Measurements from ENCODE around the gene MAN1C1.

MAN1C1 gene

GRCh38 chr1:25729790-25730644 lies 113.4 kb downstream of the MAN1C1 start:
- H3K9me3 ChIP-seq (replicated peaks in 1 of 2; ENCODE audit: control insufficient read depth in 2 of 2, insufficient read depth in 1 of 2, low read depth in 1 of 2, low read length in 2 of 2) = no peaks in the 10 kb centered on the region
- no peak for DNase-seq (ENCODE audit: low spot score)
- no peaks in the 10 kb centered on the region for H3K79me1 ChIP-seq (ENCODE audit: low read depth, low read length)
- no peak overlapping the region for H2BK120ac ChIP-seq (ENCODE audit: low read depth, low read length)
- H3K9ac ChIP-seq (ENCODE audit: low read depth, low read length, poor library complexity) = no peak overlapping the region
- no peak overlapping the region for H2AK5ac ChIP-seq (ENCODE audit: low read depth, low read length)
- H3K36me3 ChIP-seq (replicated peaks in 1 of 2; ENCODE audit: control insufficient read depth in 2 of 2, insufficient read depth in 2 of 2, low read length in 2 of 2) = no peaks in the 10 kb centered on the region
- peaks cover 29 to 31% of the 10 kb centered on the region in 2 donors for H3K4me1 ChIP-seq (ENCODE audit: control insufficient read depth in 2 of 2, insufficient read depth in 1 of 2, low read depth in 1 of 2, low read length in 2 of 2)
- H3K18ac ChIP-seq (ENCODE audit: low read length) = peak overlapping the region; percentile 12
- H3K27ac ChIP-seq (replicated peaks; ENCODE audit: low read length) = no peak overlapping the region
- H4K8ac ChIP-seq (ENCODE audit: low read depth, low read length) = no peak overlapping the region
- no peak overlapping the region for H2AFZ ChIP-seq (ENCODE audit: low read length)
- no CpG with 5 or more reads among the region's 12 CpGs for WGBS, 2 donors (ENCODE audit: extremely low coverage in 2 of 2, insufficient read length in 2 of 2, insufficient replicate concordance in 1 of 2)
- no peak overlapping the region for H2BK15ac ChIP-seq (ENCODE audit: low read length)
- H2BK5ac ChIP-seq (ENCODE audit: low read length) = no peak overlapping the region
- no peak overlapping the region for H3K23ac ChIP-seq (ENCODE audit: low read depth, low read length, poor library complexity)
- no peaks in the 10 kb centered on the region for H3K27me3 ChIP-seq (ENCODE audit: control insufficient read depth in 3 of 3, insufficient read depth in 3 of 3, low read depth in 1 of 3, low read length in 3 of 3)
- H3K4ac ChIP-seq (ENCODE audit: low read length) = no peak overlapping the region
- no peak overlapping the region for H3K4me3 ChIP-seq (ENCODE audit: low read length in 2 of 2)
- no peak overlapping the region for H3K14ac ChIP-seq (ENCODE audit: low read length)
- H3K4me2 ChIP-seq (ENCODE audit: insufficient read depth, low read length, poor library complexity, severe bottlenecking) = no peak overlapping the region
- no peak overlapping the region for H4K91ac ChIP-seq (ENCODE audit: low read depth, low read length, poor library complexity)
- no peak overlapping the region for H2BK12ac ChIP-seq (ENCODE audit: low read length)

DNA sequence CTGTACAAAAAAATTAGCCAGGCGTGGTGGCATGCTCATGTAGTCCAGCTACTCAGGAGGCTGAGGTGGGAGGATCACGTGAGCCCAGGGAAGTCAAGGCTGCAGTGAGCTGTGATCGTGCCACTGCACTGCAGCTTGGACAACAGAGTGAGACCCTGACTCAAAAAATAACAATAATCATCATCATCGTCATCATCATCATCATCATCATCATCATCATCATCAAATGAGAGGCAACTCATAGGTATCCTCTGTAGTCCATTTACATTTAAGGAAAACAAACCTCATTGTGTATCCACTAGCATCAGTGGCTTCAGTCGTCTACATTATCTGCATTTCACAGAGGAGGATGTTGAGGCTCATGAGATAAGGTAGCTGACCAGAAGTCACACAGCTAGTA lies 114.6 kb downstream of the MAN1C1 start:
- no peak overlapping the region for H3K4ac ChIP-seq (ENCODE audit: low read length)
- H3K27ac ChIP-seq (replicated peaks; ENCODE audit: low read length) = no peak overlapping the region

DNA sequence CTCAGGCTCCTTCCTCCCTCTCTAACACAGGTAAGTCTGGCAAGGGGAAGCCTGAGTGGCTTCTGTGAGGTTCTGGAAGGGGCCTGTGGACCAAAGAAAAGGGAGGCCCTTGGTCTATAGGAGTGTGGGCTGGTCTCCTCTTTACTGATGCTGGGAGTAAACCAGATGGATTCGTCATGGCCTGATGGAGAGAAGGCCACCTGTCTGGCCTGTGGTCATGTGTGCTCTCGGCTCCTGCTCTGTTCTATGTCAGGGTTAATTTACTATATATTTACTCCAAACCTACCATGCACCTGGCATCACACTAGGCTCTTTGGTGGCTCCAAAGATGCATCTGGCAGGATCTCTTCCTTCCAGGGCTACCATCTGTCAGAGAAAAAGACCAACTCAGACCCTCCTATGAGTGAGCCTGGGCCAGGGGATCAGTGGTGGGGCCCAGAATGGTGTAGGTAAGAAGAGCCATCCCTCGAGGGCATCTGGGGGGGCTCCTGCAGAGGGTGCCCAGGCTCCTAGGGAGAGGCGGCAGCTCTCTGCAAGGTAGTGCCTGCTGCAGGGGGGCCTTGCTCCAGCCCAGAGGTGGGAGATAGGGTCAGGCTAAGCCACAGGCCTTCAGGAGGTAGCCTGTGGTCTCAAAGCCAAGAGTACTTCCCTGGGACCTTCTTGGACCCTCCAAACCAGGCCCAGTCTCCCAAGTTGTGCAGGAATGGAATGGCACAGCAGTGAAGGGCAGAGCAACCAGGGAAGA lies 115.2 kb downstream of the MAN1C1 start:
- Histone ChIP-seq H2AK5ac (ENCODE audit: low read depth, low read length) (no peak overlapping the region), H4K91ac (ENCODE audit: low read depth, low read length, poor library complexity) (no peak overlapping the region), H2BK15ac (ENCODE audit: low read length) (no peak overlapping the region), H3K79me1 (ENCODE audit: low read depth, low read length) (no peaks in the 10 kb centered on the region), H3K27ac (replicated peaks; ENCODE audit: low read length) (no peak overlapping the region), H3K9me3 (replicated peaks in 1 of 2; ENCODE audit: control insufficient read depth in 2 of 2, insufficient read depth in 1 of 2, low read depth in 1 of 2, low read length in 2 of 2) (no peaks in the 10 kb centered on the region), H2BK12ac (ENCODE audit: low read length) (peak overlapping the region; percentile 5), H3K27me3 (ENCODE audit: control insufficient read depth in 3 of 3, insufficient read depth in 3 of 3, low read depth in 1 of 3, low read length in 3 of 3) (no peaks in the 10 kb centered on the region), H2BK120ac (ENCODE audit: low read depth, low read length) (no peak overlapping the region), H3K4me3 (ENCODE audit: low read length in 2 of 2) (no peak overlapping the region), H3K18ac (ENCODE audit: low read length) (no peak overlapping the region), H3K4me2 (ENCODE audit: insufficient read depth, low read length, poor library complexity, severe bottlenecking) (no peak overlapping the region), H3K36me3 (replicated peaks in 1 of 2; ENCODE audit: control insufficient read depth in 2 of 2, insufficient read depth in 2 of 2, low read length in 2 of 2) (no peaks in the 10 kb centered on the region), H3K4ac (ENCODE audit: low read length) (no peak overlapping the region), H3K14ac (ENCODE audit: low read length) (no peak overlapping the region), H3K9ac (ENCODE audit: low read depth, low read length, poor library complexity) (no peak overlapping the region), H2BK5ac (ENCODE audit: low read length) (no peak overlapping the region), H3K23ac (ENCODE audit: low read depth, low read length, poor library complexity) (no peak overlapping the region), H4K8ac (ENCODE audit: low read depth, low read length) (no peak overlapping the region), H2AFZ (ENCODE audit: low read length) (no peak overlapping the region), H3K4me1 (ENCODE audit: control insufficient read depth in 2 of 2, insufficient read depth in 1 of 2, low read depth in 1 of 2, low read length in 2 of 2) (peaks cover 15 to 29% of the 10 kb centered on the region in 2 donors)
- no CpG with 5 or more reads among the region's 4 CpGs for WGBS, 2 donors (ENCODE audit: extremely low coverage in 2 of 2, insufficient read length in 2 of 2, insufficient replicate concordance in 1 of 2)
- DNase-seq (ENCODE audit: low spot score) = no peak

More for the DNA sequence above, 114.6 kb downstream of the MAN1C1 start:
- Histone ChIP-seq H3K9ac (ENCODE audit: low read depth, low read length, poor library complexity) (no peak overlapping the region), H2AFZ (ENCODE audit: low read length) (no peak overlapping the region), H4K91ac (ENCODE audit: low read depth, low read length, poor library complexity) (no peak overlapping the region), H2BK12ac (ENCODE audit: low read length) (no peak overlapping the region), H2BK120ac (ENCODE audit: low read depth, low read length) (no peak overlapping the region), H3K4me2 (ENCODE audit: insufficient read depth, low read length, poor library complexity, severe bottlenecking) (no peak overlapping the region), H2BK15ac (ENCODE audit: low read length) (no peak overlapping the region), H3K9me3 (replicated peaks in 1 of 2; ENCODE audit: control insufficient read depth in 2 of 2, insufficient read depth in 1 of 2, low read depth in 1 of 2, low read length in 2 of 2) (no peaks in the 10 kb centered on the region), H2BK5ac (ENCODE audit: low read length) (no peak overlapping the region), H4K8ac (ENCODE audit: low read depth, low read length) (no peak overlapping the region), H3K79me1 (ENCODE audit: low read depth, low read length) (no peaks in the 10 kb centered on the region), H3K4me1 (ENCODE audit: control insufficient read depth in 2 of 2, insufficient read depth in 1 of 2, low read depth in 1 of 2, low read length in 2 of 2) (peaks cover 18 to 29% of the 10 kb centered on the region in 2 donors), H3K14ac (ENCODE audit: low read length) (no peak overlapping the region), H3K23ac (ENCODE audit: low read depth, low read length, poor library complexity) (no peak overlapping the region), H3K27me3 (ENCODE audit: control insufficient read depth in 3 of 3, insufficient read depth in 3 of 3, low read depth in 1 of 3, low read length in 3 of 3) (no peaks in the 10 kb centered on the region), H3K36me3 (replicated peaks in 1 of 2; ENCODE audit: control insufficient read depth in 2 of 2, insufficient read depth in 2 of 2, low read length in 2 of 2) (no peaks in the 10 kb centered on the region), H3K18ac (ENCODE audit: low read length) (no peak overlapping the region), H2AK5ac (ENCODE audit: low read depth, low read length) (no peak overlapping the region), H3K4me3 (ENCODE audit: low read length in 2 of 2) (no peak overlapping the region)
- no CpG with 5 or more reads among the region's 5 CpGs for WGBS, 2 donors (ENCODE audit: extremely low coverage in 2 of 2, insufficient read length in 2 of 2, insufficient replicate concordance in 1 of 2)
- DNase-seq (ENCODE audit: low spot score) = no peak

- no peak overlapping the region for H3K14ac ChIP-seq (ENCODE audit: low read length)
- no peaks in the 10 kb centered on the region for H3K79me1 ChIP-seq (ENCODE audit: low read depth, low read length)
- H3K4me3 ChIP-seq (ENCODE audit: low read length in 2 of 2) = peak overlapping the region in 1 of 2 donors; percentile 15
- H4K8ac ChIP-seq (ENCODE audit: low read depth, low read length) = no peak overlapping the region
- peak overlapping the region; percentile 34 for H2AK5ac ChIP-seq (ENCODE audit: low read depth, low read length)
- no peaks in the 10 kb centered on the region for H3K9me3 ChIP-seq (replicated peaks in 1 of 2; ENCODE audit: control insufficient read depth in 2 of 2, insufficient read depth in 1 of 2, low read depth in 1 of 2, low read length in 2 of 2)
- H4K91ac ChIP-seq (ENCODE audit: low read depth, low read length, poor library complexity) = no peak overlapping the region
- H3K27me3 ChIP-seq (ENCODE audit: control insufficient read depth in 3 of 3, insufficient read depth in 3 of 3, low read depth in 1 of 3, low read length in 3 of 3) = no peaks in the 10 kb centered on the region
- H2BK5ac ChIP-seq (ENCODE audit: low read length) = no peak overlapping the region
- no CpG with 5 or more reads among the region's 4 CpGs for WGBS, 2 donors (ENCODE audit: extremely low coverage in 2 of 2, insufficient read length in 2 of 2, insufficient replicate concordance in 1 of 2)
- no peaks in the 10 kb centered on the region for H3K36me3 ChIP-seq (replicated peaks in 1 of 2; ENCODE audit: control insufficient read depth in 2 of 2, insufficient read depth in 2 of 2, low read length in 2 of 2)
- peaks cover 7 to 20% of the 10 kb centered on the region in 2 donors for H3K4me1 ChIP-seq (ENCODE audit: control insufficient read depth in 2 of 2, insufficient read depth in 1 of 2, low read depth in 1 of 2, low read length in 2 of 2)
- H3K4me2 ChIP-seq (ENCODE audit: insufficient read depth, low read length, poor library complexity, severe bottlenecking) = no peak overlapping the region
- no peak overlapping the region for H2BK12ac ChIP-seq (ENCODE audit: low read length)
- H3K27ac ChIP-seq (replicated peaks; ENCODE audit: low read length) = no peak overlapping the region
- H3K9ac ChIP-seq (ENCODE audit: low read depth, low read length, poor library complexity) = no peak overlapping the region
- H2BK120ac ChIP-seq (ENCODE audit: low read depth, low read length) = no peak overlapping the region
- no peak for DNase-seq (ENCODE audit: low spot score)
- peak overlapping the region; percentile 22 for H2BK15ac ChIP-seq (ENCODE audit: low read length)
- no peak overlapping the region for H3K23ac ChIP-seq (ENCODE audit: low read depth, low read length, poor library complexity)
- no peak overlapping the region for H2AFZ ChIP-seq (ENCODE audit: low read length)
- no peak overlapping the region for H3K4ac ChIP-seq (ENCODE audit: low read length)
- H3K18ac ChIP-seq (ENCODE audit: low read length) = no peak overlapping the region
Observed at GRCh38 chr1:25732821-25733220, 116.2 kb downstream of the MAN1C1 start.
